ENCODE results near the gene BEND4. TPM values are rescaled to one million over a fixed set of nuclear protein-coding genes. Genes with fewer than 3 reads are reported as not detected.

Gene BEND4
- total RNA-seq (1 to 10 TPM in 1 of 4 donors, under 1 TPM in 2, not detected in 1; 0.16 to 1.2 (median 0.36) TPM), polyA plus RNA-seq (under 1 TPM in 1 of 3 donors, not detected in 2; 0.67 TPM)

GRCh38 chr4:42152507-42153504, at the start of gene BEND4:
Gene BEND4 (minus strand): TSS chr4:42152655. CDS start chr4:42152143, 512 bp downstream.
- Histone ChIP-seq H3K36me3 (no peaks in the 10 kb centered on the region), H3K27ac (no peak within 1 kb of the TSS), H3K4me3 (peak within 1 kb of the TSS; percentile 8 to 47 (median 40)), H3K27me3 (peaks cover 23 to 54% (median 33%) of the 10 kb centered on the region in 3 donors), H3K4me1 (peaks cover 0 to 25% (median 20%) of the 10 kb centered on the region in 4 donors), H3K9me3 (no peaks in the 10 kb centered on the region)
- no peak for DNase-seq
- intact Hi-C loops (cut with DNase I): no loop called here
- no peak for TF ChIP-seq POLR2AphosphoS5 (IDR thresholded peaks at IDR 0.05)
- no peak for TF ChIP-seq CTCF (IDR thresholded peaks at IDR 0.05)
- no peak for TF ChIP-seq POLR2A (IDR thresholded peaks at IDR 0.05)
- TF ChIP-seq EP300 (IDR thresholded peaks at IDR 0.05): no peak
- WGBS, 2 donors: 12 to 23% methylated on average over 49 of the region's 49 CpGs

GRCh38 chr4:42197341-42197740, 44.9 kb upstream of the BEND4 start:
- TF ChIP-seq POLR2AphosphoS5 (IDR thresholded peaks at IDR 0.05) (no peak), POLR2A (IDR thresholded peaks at IDR 0.05) (no peak), CTCF (IDR thresholded peaks at IDR 0.05) (no peak), EP300 (IDR thresholded peaks at IDR 0.05) (no peak)
- Histone ChIP-seq H3K27ac (no peak overlapping the region), H3K4me1 (no peaks in the 10 kb centered on the region), H3K4me3 (no peak overlapping the region), H3K9me3 (no peaks in the 10 kb centered on the region), H3K27me3 (no peaks in the 10 kb centered on the region), H3K36me3 (no peaks in the 10 kb centered on the region)
- DNase-seq: no peak
- intact Hi-C loops (cut with DNase I): no loop called here
- 78 to 79% methylated on average over 5 of the region's 5 CpGs for WGBS, 2 donors

- intact Hi-C loops (cut with DNase I): no loop called here
- no peak overlapping the region for H3K27ac ChIP-seq
- DNase-seq: no peak
- no peaks in the 10 kb centered on the region for H3K27me3 ChIP-seq
- TF ChIP-seq CTCF (IDR thresholded peaks at IDR 0.05): no peak
- no peak for TF ChIP-seq EP300 (IDR thresholded peaks at IDR 0.05)
- no peak for TF ChIP-seq POLR2A (IDR thresholded peaks at IDR 0.05)
- TF ChIP-seq POLR2AphosphoS5 (IDR thresholded peaks at IDR 0.05): no peak
- WGBS, 2 donors: 68 to 82% methylated on average over 2 of the region's 2 CpGs
- no peaks in the 10 kb centered on the region for H3K9me3 ChIP-seq
- no peak overlapping the region for H3K4me3 ChIP-seq
- no peaks in the 10 kb centered on the region for H3K36me3 ChIP-seq
- H3K4me1 ChIP-seq: no peaks in the 10 kb centered on the region
These were observed 20.5 kb upstream of the BEND4 start for GRCh38 chr4:42172921-42173320.

- TF ChIP-seq CTCF (IDR thresholded peaks at IDR 0.05) (no peak), EP300 (IDR thresholded peaks at IDR 0.05) (no peak)
- no peaks in the 10 kb centered on the region for H3K36me3 ChIP-seq
- H3K4me1 ChIP-seq: no peaks in the 10 kb centered on the region
- no peak overlapping the region for H3K4me3 ChIP-seq
- intact Hi-C loops (cut with DNase I): no loop called here
- H3K27me3 ChIP-seq: no peaks in the 10 kb centered on the region
- H3K27ac ChIP-seq: no peak overlapping the region
- H3K9me3 ChIP-seq: no peaks in the 10 kb centered on the region
- no peak for DNase-seq
- 83 to 86% methylated on average over 5 of the region's 5 CpGs for WGBS, 2 donors
These were observed 19.8 kb upstream of the BEND4 start for GRCh38 chr4:42172128-42172790.
